ENCODE data around the gene UPF3A.
"Not testable (repeated sequence)": the region's sequence is repeated elsewhere in the genome, so short reads cannot be mapped to it uniquely, and the experiment has no call there.

Gene UPF3A, protein sequence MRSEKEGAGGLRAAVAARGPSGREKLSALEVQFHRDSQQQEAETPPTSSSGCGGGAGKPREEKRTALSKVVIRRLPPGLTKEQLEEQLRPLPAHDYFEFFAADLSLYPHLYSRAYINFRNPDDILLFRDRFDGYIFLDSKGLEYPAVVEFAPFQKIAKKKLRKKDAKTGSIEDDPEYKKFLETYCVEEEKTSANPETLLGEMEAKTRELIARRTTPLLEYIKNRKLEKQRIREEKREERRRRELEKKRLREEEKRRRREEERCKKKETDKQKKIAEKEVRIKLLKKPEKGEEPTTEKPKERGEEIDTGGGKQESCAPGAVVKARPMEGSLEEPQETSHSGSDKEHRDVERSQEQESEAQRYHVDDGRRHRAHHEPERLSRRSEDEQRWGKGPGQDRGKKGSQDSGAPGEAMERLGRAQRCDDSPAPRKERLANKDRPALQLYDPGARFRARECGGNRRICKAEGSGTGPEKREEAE

GRCh38 chr13:114281351-114282040 lies at the start of gene UPF3A:
Gene UPF3A, plus strand, starts transcription at chr13:114281601. Its CDS starts 39 bp downstream, at chr13:114281640.
- DNase-seq (ENCODE audit: low read depth), result peak; percentile 81

GRCh38 chr13:114231886-114232285 lies 49.5 kb upstream of the UPF3A start:
- no peak for DNase-seq (ENCODE audit: low read depth)

GRCh38 chr13:114234266-114234644 lies 47.1 kb upstream of the UPF3A start:
- DNase-seq (ENCODE audit: low read depth), result no peak

DNA sequence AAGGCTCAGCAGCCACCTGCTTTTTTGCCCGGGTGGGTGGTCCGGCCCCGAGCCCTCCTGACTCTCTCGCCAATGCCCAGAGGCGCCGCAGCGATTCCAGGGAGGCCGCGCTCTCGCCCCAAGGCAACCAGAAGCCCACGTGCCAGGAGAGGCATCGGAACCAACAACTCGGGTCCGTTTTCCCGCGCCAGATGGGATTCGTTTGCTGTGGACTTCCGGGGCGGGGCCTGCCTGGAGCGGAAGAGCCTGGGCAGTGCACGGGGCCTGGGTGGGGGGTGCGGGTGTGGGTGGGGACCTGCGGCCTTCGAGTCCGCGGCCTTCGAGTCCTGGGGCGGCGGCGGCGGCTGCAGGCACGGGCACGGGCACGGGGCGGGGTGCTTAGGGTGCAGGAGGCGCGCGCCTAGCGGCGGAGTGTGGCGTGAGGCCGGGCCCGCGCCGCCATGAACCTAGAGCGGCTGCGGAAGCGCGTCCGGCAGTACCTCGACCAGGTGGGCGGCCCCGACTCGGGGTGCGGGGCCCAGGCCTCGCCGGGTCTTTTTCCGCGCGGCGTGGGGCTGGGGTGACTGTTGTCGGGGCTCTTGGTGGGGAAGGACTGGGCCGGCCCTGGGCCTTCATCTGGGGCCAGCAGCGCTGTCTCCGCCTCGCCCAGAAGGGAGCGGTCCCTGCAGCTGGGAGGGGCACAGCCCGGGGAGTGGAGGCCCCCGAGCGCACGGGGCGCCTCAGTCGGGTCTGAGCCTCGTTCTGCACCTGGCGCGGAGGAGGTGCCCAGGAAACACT lies 46.6 kb upstream of the UPF3A start, which contains the start of gene CDC16:
TSS of gene CDC16 (plus strand) at position 253 of the 777 bp plus-strand sequence. CDS start at position 441, 188 bp downstream.
- DNase-seq (ENCODE audit: low read depth), result peak; percentile 80

DNA sequence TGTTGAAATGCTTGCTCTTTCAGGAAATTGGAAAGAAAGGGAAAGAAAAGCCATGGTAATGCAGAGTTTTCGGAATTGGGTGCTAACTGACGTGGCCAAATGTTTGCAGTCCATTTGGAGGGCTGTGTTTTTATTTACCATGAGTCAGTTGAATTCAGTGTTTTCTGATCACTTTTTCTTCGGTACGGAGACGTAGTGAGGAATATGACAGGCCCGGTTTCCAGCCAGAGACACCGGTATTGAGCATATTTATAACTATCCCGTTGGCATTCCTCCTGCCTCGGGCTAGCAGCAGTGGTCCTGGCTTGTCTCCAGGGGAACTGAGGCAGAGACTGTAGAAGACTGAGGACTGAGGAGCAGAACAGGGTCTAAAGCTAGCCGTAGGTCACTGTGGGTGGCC lies 45.7 kb upstream of the UPF3A start:
- DNase-seq (ENCODE audit: low read depth), result no peak

DNA sequence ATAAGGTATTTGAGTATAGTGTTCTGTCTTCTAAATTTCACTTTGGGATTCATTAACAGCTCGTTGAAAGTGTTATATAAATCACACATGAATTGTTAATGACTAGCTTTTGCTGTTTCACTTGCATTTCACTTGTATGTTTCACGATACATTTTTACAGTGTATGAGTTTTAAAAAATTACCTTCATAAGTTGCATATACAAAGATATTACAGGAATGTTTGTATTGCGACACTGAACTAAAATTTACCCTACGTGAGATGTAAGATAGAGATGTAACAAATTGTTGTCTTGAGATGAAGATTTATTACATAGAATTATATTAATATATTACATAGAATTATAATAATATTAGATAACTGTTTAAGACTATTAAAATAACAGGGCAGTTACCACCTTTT lies 45.2 kb upstream of the UPF3A start:
- DNase-seq (ENCODE audit: low read depth), result no peak

DNA sequence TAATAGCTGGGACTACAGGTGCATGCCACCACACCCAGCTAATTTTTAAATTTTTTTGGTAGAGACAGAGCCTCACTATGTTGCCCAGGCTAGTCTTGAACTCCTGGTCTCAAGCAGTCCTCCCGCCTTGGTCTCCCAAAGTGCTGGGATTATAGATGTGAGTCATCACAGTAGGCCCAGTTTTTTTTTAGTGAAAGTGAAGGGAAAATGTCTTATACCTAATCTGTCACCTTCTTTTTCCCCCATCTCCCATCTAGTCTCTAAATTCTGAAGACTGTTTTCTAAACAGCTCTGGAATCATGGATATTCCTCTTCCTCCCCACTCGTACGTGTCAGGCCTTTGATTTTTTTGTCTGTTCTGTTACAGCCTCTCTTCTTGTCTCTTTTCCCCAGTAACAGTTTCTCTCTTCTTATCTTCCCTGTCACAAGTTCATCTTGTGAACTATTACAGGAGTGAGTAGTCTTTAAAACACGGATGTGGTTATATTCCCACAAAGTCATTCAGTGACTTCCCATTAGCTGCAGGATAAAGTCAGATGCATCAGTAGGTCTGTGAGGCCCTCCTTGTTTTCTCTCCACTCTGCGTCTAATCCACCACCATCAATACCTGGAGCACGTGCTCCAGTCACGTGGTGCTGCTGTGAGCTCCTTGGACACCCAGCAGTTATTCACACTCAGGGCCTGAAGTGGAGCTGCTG lies 43.8 kb upstream of the UPF3A start:
- DNase-seq (ENCODE audit: low read depth), result no peak

- no peak for DNase-seq (ENCODE audit: low read depth)
Measured at GRCh38 chr13:114241918-114242317, 39.5 kb upstream of the UPF3A start.

- DNase-seq (ENCODE audit: low read depth), result no peak
Measured at GRCh38 chr13:114243971-114244370, 37.4 kb upstream of the UPF3A start.

DNA sequence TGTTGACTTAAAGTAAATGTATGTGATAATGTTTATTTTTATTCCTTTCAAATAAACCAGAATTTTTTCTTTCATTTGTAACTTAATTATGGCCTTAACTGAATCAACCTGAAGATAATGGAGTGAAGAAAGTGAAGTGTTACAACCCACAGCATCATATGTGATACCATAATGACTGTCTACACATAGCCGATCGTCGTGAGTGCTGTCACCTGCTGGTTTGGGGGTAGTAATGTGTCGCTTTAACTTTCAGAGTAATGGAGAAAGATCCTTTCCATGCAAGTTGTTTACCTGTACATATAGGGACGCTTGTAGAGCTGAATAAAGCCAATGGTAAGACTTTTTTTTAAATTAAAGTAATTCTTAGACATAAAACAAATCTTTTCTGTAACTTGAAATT lies 36.8 kb upstream of the UPF3A start:
- no peak for DNase-seq (ENCODE audit: low read depth)

DNA sequence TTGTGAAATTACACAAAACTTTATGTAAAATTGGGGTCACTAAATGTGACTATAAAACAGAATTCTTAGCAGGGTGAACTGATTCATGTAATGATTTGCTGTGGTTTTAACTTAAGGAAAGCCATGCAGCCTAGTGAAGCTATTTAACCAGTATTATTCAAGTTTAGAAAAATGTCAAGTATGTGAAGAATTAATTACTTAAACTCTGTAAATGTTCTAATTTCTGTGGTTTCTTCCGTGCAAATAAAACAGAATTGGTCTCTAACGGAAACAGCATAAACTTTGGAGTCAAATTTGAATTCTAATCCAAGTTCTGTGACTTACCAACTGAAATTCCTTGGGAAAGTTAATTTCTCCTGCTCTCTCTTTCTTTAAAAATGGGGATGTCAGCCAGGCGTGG lies 33.4 kb upstream of the UPF3A start:
- DNase-seq (ENCODE audit: low read depth), result no peak

GRCh38 chr13:114249077-114249476 lies 32.3 kb upstream of the UPF3A start:
- no peak for DNase-seq (ENCODE audit: low read depth)

GRCh38 chr13:114251639-114252440 lies 29.6 kb upstream of the UPF3A start:
- DNase-seq (ENCODE audit: low read depth), result not testable (repeated sequence)

GRCh38 chr13:114256547-114256946 lies 24.9 kb upstream of the UPF3A start:
- no peak for DNase-seq (ENCODE audit: low read depth)

GRCh38 chr13:114257014-114257413 lies 24.4 kb upstream of the UPF3A start:
- no peak for DNase-seq (ENCODE audit: low read depth)

- no peak for DNase-seq (ENCODE audit: low read depth)
Measured at GRCh38 chr13:114258589-114258988, 22.8 kb upstream of the UPF3A start.

DNA sequence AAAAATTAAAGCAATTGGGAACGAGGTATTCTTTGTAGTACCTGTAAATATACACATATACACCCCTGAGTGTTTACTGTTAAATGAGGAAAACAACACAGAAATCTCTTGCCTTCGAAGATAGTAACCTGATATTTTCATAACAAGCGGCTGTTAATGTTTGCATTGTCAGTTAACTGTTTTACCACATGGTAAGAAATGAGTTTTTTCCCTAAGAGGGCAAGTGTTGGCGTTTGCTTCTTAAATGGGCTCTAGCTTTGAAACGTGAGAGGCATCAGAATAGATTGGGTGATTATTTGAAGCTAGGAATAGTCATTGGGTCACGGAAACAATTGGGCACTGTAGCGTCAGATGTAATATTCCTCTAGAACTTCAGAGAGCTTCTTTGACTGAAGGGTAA lies 22.0 kb upstream of the UPF3A start:
- DNase-seq (ENCODE audit: low read depth), result no peak

GRCh38 chr13:114259974-114260373 lies 21.4 kb upstream of the UPF3A start:
- no peak for DNase-seq (ENCODE audit: low read depth)

DNA sequence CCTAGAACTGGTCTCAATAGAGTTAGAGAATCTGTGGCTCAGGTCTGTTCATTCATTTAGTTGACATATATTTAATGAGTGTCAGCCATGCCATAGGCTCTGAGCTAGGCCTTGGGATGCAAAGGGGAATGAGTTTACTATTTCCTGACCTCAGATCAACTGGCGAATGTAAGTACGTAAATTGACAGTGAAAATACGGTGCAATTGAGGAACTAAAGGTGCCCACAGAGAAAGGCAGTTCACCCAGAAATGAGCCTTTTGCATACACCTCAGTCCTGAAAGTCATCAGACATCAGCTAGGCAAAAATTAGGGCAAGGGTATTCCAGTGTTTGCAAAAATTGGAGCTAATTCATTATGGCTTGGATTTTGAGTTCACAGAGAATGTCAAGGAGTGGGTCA lies 20.6 kb upstream of the UPF3A start:
- no peak for DNase-seq (ENCODE audit: low read depth)

GRCh38 chr13:114261328-114261965 lies 20.0 kb upstream of the UPF3A start:
- DNase-seq (ENCODE audit: low read depth), result no peak

DNA sequence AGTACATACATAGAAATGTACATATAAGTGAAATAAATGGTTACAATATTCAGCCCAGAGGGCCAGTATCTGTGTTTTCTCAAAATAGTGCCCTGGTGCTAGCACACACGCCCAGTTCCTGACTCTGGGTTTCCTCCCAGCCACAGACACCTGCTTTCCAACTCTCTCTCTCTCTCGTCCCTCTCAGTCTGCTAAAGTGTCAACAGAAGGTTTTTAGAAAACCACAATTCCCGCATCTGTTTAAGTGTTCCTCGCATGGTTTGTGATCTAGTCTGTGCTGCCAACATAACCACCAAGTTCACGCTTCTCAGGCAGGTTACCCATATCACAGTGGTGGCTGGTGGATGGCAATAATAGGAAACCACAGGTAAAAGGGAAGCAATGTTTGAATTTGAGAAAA lies 17.8 kb upstream of the UPF3A start:
- DNase-seq (ENCODE audit: low read depth), result no peak

All from stimulated activated CD4-positive, alpha-beta T cell treated with anti-CD3 and anti-CD28 coated beads, Interleukin-2, amount 100 ng/mL, for 4 hours (primary cell).